Activated T-helper 1 cell treated with anti-CD3 and anti-CD28 coated beads, Interleukin-12 subunit alpha, Interleukin-12 subunit beta, Interleukin-2, Interleukin-4 antibody, amounts not matched to agents 30 ng/mL and 10 ng/mL and 1 ng/mL, durations not matched to agents 14 hours and 24 hours and 36 hours (primary cell): ENCODE results near the gene RALBP1. TPM values are rescaled to one million over a fixed set of nuclear protein-coding genes. Genes with fewer than 3 reads are reported as not detected.

Source experiments
- DNase-seq: peaks from one replicate; pipeline ENCODE4 v3.0.0; 2021; ENCODE audit warnings: low spot score
- H3K27ac Mint-ChIP-seq: one replicate; pipeline ENCODE4 v1.8.0; 2021; ENCODE audit warnings: mild to moderate bottlenecking, mixed read lengths
- H3K27me3 Mint-ChIP-seq: one replicate; pipeline ENCODE4 v1.8.0; 2022; ENCODE audit warnings: mild to moderate bottlenecking, moderate library complexity, mixed read lengths; ENCODE audit not compliant: insufficient read depth
- H3K36me3 Mint-ChIP-seq: one replicate; pipeline ENCODE4 v1.8.0; 2021; ENCODE audit warnings: low read depth, mixed read lengths
- H3K4me1 Mint-ChIP-seq: one replicate; pipeline ENCODE4 v1.8.0; 2021; ENCODE audit warnings: low read depth, mixed read lengths
- H3K4me3 Mint-ChIP-seq: one replicate; pipeline ENCODE4 v1.8.0; 2021; ENCODE audit warnings: mild to moderate bottlenecking, moderate library complexity, mixed read lengths
- H3K9me3 Mint-ChIP-seq: one replicate; pipeline ENCODE4 v1.8.0; 2021; ENCODE audit warnings: mixed read lengths
- intact Hi-C: fragments of 100-400 bp; cut with micrococcal nuclease; formaldehyde crosslinking; loops from one replicate; pipeline ENCODE4 v1.15.1; 2024
- total RNA-seq: library from RNA; stranded (reverse); gene quantifications from 2 replicates; pipeline ENCODE4 v1.2.3, GENCODE V29; 2022

Gene RALBP1
- total RNA-seq, 1 donor from 2014 or later, result 42.4 TPM

GRCh38 chr18:9495916-9496705 is 20.8 kb downstream of the RALBP1 start:
- Mint-ChIP-seq H3K9me3 (peaks cover 11% of the 10 kb centered on the region), H3K27ac (no peak overlapping the region), H3K27me3 (no peaks in the 10 kb centered on the region), H3K4me3 (no peak overlapping the region), H3K4me1 (peaks cover 24% of the 10 kb centered on the region), H3K36me3 (peaks cover 11% of the 10 kb centered on the region)
- intact Hi-C loops, result no loop called here
- DNase-seq, result no peak

- Mint-ChIP-seq H3K4me3 (no peak overlapping the region), H3K36me3 (peaks cover 5% of the 10 kb centered on the region), H3K4me1 (no peaks in the 10 kb centered on the region), H3K27me3 (no peaks in the 10 kb centered on the region), H3K27ac (no peak overlapping the region), H3K9me3 (peaks cover 17% of the 10 kb centered on the region)
- intact Hi-C loops, result no loop called here
- no peak for DNase-seq
Observed at GRCh38 chr18:9506046-9506792, 30.9 kb downstream of the RALBP1 start.

- H3K36me3 Mint-ChIP-seq, result peaks cover 1% of the 10 kb centered on the region
- H3K4me1 Mint-ChIP-seq, result no peaks in the 10 kb centered on the region
- no peaks in the 10 kb centered on the region for H3K27me3 Mint-ChIP-seq
- DNase-seq, result no peak
- intact Hi-C loops, result no loop called here
- no peak overlapping the region for H3K27ac Mint-ChIP-seq
- H3K9me3 Mint-ChIP-seq, result peaks cover 8% of the 10 kb centered on the region
- H3K4me3 Mint-ChIP-seq, result no peak overlapping the region
Observed at GRCh38 chr18:9507565-9508088, 32.3 kb downstream of the RALBP1 start.

GRCh38 chr18:9508446-9509025 is 33.2 kb downstream of the RALBP1 start:
- intact Hi-C loops, result no loop called here
- no peak for DNase-seq
- Mint-ChIP-seq H3K4me1 (no peaks in the 10 kb centered on the region), H3K27ac (no peak overlapping the region), H3K27me3 (no peaks in the 10 kb centered on the region), H3K9me3 (peaks cover 1% of the 10 kb centered on the region), H3K4me3 (no peak overlapping the region), H3K36me3 (peaks cover 1% of the 10 kb centered on the region)

GRCh38 chr18:9513971-9514512 is 38.7 kb downstream of the RALBP1 start:
- Mint-ChIP-seq H3K27me3 (no peaks in the 10 kb centered on the region), H3K4me3 (no peak overlapping the region), H3K27ac (no peak overlapping the region), H3K9me3 (no peaks in the 10 kb centered on the region), H3K4me1 (peaks cover 12% of the 10 kb centered on the region), H3K36me3 (peaks cover 4% of the 10 kb centered on the region)
- no peak for DNase-seq
- intact Hi-C loops, result no loop called here

GRCh38 chr18:9516437-9517064 is 41.2 kb downstream of the RALBP1 start:
- no peak for DNase-seq
- Mint-ChIP-seq H3K27ac (no peak overlapping the region), H3K27me3 (no peaks in the 10 kb centered on the region), H3K4me3 (no peak overlapping the region), H3K4me1 (peaks cover 12% of the 10 kb centered on the region), H3K9me3 (no peaks in the 10 kb centered on the region), H3K36me3 (peaks cover 6% of the 10 kb centered on the region)
- intact Hi-C loops, result loop anchor here (1.0 to 5.0 kb wide), 5 partner anchors 41 to 862 kb away; partner anchors contain the start of genes RALBP1 and TWSG1

- H3K27ac Mint-ChIP-seq, result no peak overlapping the region
- peaks cover 12% of the 10 kb centered on the region for H3K4me1 Mint-ChIP-seq
- H3K36me3 Mint-ChIP-seq, result peaks cover 13% of the 10 kb centered on the region
- DNase-seq, result no peak
- no peaks in the 10 kb centered on the region for H3K9me3 Mint-ChIP-seq
- no peak overlapping the region for H3K4me3 Mint-ChIP-seq
- intact Hi-C loops, result loop anchor here (5.0 kb wide), 1 partner anchor 371 kb away; no protein-coding TSS in a partner anchor
- H3K27me3 Mint-ChIP-seq, result no peaks in the 10 kb centered on the region
Observed at GRCh38 chr18:9517869-9518268, 42.6 kb downstream of the RALBP1 start.

- intact Hi-C loops, result loop anchor here (5.0 kb wide), 1 partner anchor 372 kb away; no protein-coding TSS in a partner anchor
- H3K9me3 Mint-ChIP-seq, result no peaks in the 10 kb centered on the region
- H3K36me3 Mint-ChIP-seq, result peaks cover 15% of the 10 kb centered on the region
- peaks cover 12% of the 10 kb centered on the region for H3K4me1 Mint-ChIP-seq
- no peak overlapping the region for H3K27ac Mint-ChIP-seq
- H3K27me3 Mint-ChIP-seq, result no peaks in the 10 kb centered on the region
- DNase-seq, result no peak
- H3K4me3 Mint-ChIP-seq, result no peak overlapping the region
Observed at GRCh38 chr18:9519399-9519798, 44.1 kb downstream of the RALBP1 start.

GRCh38 chr18:9520666-9521065 is 45.4 kb downstream of the RALBP1 start:
- Mint-ChIP-seq H3K4me1 (peaks cover 7% of the 10 kb centered on the region), H3K27me3 (no peaks in the 10 kb centered on the region), H3K4me3 (no peak overlapping the region), H3K27ac (no peak overlapping the region), H3K9me3 (no peaks in the 10 kb centered on the region), H3K36me3 (peaks cover 18% of the 10 kb centered on the region)
- intact Hi-C loops, result no loop called here
- no peak for DNase-seq

GRCh38 chr18:9521770-9522169 is 46.5 kb downstream of the RALBP1 start:
- peaks cover 21% of the 10 kb centered on the region for H3K36me3 Mint-ChIP-seq
- intact Hi-C loops, result no loop called here
- no peaks in the 10 kb centered on the region for H3K9me3 Mint-ChIP-seq
- DNase-seq, result no peak
- no peaks in the 10 kb centered on the region for H3K27me3 Mint-ChIP-seq
- no peak overlapping the region for H3K4me3 Mint-ChIP-seq
- no peak overlapping the region for H3K27ac Mint-ChIP-seq
- H3K4me1 Mint-ChIP-seq, result no peaks in the 10 kb centered on the region

GRCh38 chr18:9522952-9523351 is 47.6 kb downstream of the RALBP1 start:
- intact Hi-C loops, result no loop called here
- no peak for DNase-seq
- Mint-ChIP-seq H3K4me1 (no peaks in the 10 kb centered on the region), H3K4me3 (no peak overlapping the region), H3K27me3 (no peaks in the 10 kb centered on the region), H3K36me3 (peaks cover 31% of the 10 kb centered on the region), H3K9me3 (peaks cover 10% of the 10 kb centered on the region), H3K27ac (no peak overlapping the region)

GRCh38 chr18:9526458-9526857 is 51.1 kb downstream of the RALBP1 start:
- DNase-seq, result no peak
- intact Hi-C loops, result no loop called here
- Mint-ChIP-seq H3K36me3 (peaks cover 46% of the 10 kb centered on the region), H3K27ac (no peak overlapping the region), H3K4me3 (no peak overlapping the region), H3K9me3 (peaks cover 19% of the 10 kb centered on the region), H3K27me3 (no peaks in the 10 kb centered on the region), H3K4me1 (peaks cover 10% of the 10 kb centered on the region)
